Thyroid gland (tissue), 4 donors: Measurements from ENCODE around the gene STK32B. TPM values are rescaled to one million over a fixed set of nuclear protein-coding genes. Genes with fewer than 3 reads are reported as not detected.

Source experiments
- DNase-seq, 2 donors: peaks; one replicate each; pipeline ENCODE4 v3.0.0-alpha.2; 2019
- H3K27ac ChIP-seq, 3 donors: fragments of 200-600 bp; sonication (generic); 1 replicate in 2 of 3; 2 replicates in 1 of 3; pipeline ENCODE4 v1.5.1; 2016 to 2019; ENCODE audit warnings: mild to moderate bottlenecking in 1 of 3, moderate library complexity in 1 of 3
- H3K27me3 ChIP-seq: fragments of 200-600 bp; sonication (generic); one replicate; pipeline ENCODE4 v1.5.1; 2019
- H3K36me3 ChIP-seq, 2 donors: fragments of 200-600 bp; sonication (generic); one replicate each; pipeline ENCODE4 v1.5.1; 2016 to 2019
- H3K4me1 ChIP-seq, 2 donors: fragments of 200-600 bp; sonication (generic); one replicate each; pipeline ENCODE4 v1.5.1; 2017 to 2019
- H3K4me3 ChIP-seq, 3 donors: fragments of 200-600 bp; sonication (generic); replicated peaks in 1 of 3; 1 replicate in 2 of 3; 2 replicates in 1 of 3; pipeline ENCODE4 v1.5.1; 2016; ENCODE audit warnings: mild to moderate bottlenecking in 1 of 3
- H3K9me3 ChIP-seq: fragments of 200-600 bp; sonication (generic); one replicate; pipeline ENCODE4 v1.5.1; 2017
- POLR2A ChIP-seq, 2 donors: fragments of 450-650 bp; IDR thresholded peaks; one replicate each; pipeline ENCODE4 v1.6.1; 2017; ENCODE audit warnings: antibody characterized with exemption in 2 of 2, mild to moderate bottlenecking in 2 of 2, moderate library complexity in 1 of 2
- WGBS, 2 donors: methylation state at CpG; one replicate each; pipeline ENCODE4 v1.1.5; 2017; 5-methylcytosine and 5-hydroxymethylcytosine counted together
- intact Hi-C: fragments of 100-400 bp; cut with DNase I; formaldehyde crosslinking; loops from one replicate; pipeline ENCODE4 v1.15.1; 2023
- total RNA-seq, 4 donors: library from RNA; depleted of rRNA; stranded (reverse); fragments of >200 nt; gene quantifications; one replicate each; pipeline ENCODE4 v1.2.3, GENCODE V29; 2016
- TF ChIP-seq, protein P1 (sequence below), 6 experiments: fragments of 200-600 bp in 3 of 6; fragments of 450-650 bp in 3 of 6; sonication (generic) in 3 of 6; IDR thresholded peaks; one replicate each; pipeline ENCODE4 v1.5.1; 2016 to 2019; ENCODE audit warnings: antibody characterized with exemption in 6 of 6, mild to moderate bottlenecking in 2 of 6, inconsistent platforms in 1 of 6, moderate library complexity in 1 of 6

Gene STK32B
- total RNA-seq, 4 donors from 2014 or later: 1.9 to 14.8 (median 4.4) TPM

DNA sequence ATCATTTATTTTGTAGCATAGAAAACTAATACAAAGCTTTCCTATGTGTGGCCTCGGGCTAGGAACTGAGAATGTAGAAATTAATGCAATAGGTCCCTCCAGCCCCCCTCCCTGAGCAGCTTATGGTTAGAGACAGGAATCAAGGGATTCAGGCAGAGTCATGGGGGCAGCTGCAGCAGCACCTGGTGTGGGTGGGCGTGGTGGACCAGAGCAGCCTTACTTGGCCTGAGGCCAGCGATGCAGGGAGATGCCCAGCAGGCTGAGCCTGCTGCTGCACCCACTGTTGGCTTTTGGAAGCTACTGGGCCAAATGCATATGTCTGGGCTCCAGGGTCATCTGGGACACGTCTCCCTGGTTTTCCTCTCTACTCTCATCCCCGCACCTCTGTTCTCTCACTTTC is 74.0 kb downstream of the STK32B start:
- no peaks in the 10 kb centered on the region for H3K9me3 ChIP-seq
- no peaks in the 10 kb centered on the region for H3K4me1 ChIP-seq
- H3K27ac ChIP-seq: no peak overlapping the region
- DNase-seq: no peak
- H3K4me3 ChIP-seq: no peak overlapping the region
- intact Hi-C loops: no loop called here
- no peaks in the 10 kb centered on the region for H3K27me3 ChIP-seq
- TF ChIP-seq, protein P1, sequence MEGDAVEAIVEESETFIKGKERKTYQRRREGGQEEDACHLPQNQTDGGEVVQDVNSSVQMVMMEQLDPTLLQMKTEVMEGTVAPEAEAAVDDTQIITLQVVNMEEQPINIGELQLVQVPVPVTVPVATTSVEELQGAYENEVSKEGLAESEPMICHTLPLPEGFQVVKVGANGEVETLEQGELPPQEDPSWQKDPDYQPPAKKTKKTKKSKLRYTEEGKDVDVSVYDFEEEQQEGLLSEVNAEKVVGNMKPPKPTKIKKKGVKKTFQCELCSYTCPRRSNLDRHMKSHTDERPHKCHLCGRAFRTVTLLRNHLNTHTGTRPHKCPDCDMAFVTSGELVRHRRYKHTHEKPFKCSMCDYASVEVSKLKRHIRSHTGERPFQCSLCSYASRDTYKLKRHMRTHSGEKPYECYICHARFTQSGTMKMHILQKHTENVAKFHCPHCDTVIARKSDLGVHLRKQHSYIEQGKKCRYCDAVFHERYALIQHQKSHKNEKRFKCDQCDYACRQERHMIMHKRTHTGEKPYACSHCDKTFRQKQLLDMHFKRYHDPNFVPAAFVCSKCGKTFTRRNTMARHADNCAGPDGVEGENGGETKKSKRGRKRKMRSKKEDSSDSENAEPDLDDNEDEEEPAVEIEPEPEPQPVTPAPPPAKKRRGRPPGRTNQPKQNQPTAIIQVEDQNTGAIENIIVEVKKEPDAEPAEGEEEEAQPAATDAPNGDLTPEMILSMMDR (IDR thresholded peaks at IDR 0.05): no peak
- no peak for TF ChIP-seq POLR2A (IDR thresholded peaks at IDR 0.05)
- 75 to 78% methylated on average over 5 of the region's 5 CpGs for WGBS, 2 donors
- no peaks in the 10 kb centered on the region for H3K36me3 ChIP-seq

DNA sequence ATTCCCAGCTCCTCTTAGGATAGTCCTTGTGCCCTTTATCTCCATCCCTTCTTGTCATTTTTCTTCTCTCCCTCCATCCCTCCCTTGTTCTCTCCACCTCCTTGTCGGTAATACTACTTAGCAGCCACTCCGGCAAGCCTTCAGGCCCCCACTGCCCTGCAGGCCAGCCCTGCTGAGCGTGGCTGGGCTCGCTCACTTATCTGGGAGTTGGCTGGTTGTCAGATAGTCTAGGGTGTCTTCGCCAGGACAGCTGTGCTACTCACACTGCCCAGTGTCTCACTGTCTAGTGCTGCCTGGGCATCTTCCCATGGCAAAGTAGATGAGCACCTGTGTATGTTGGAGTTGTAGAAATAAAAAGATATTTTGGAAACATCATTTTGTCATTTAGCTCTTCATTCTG is 75.0 kb downstream of the STK32B start:
- H3K27ac ChIP-seq: no peak overlapping the region
- H3K4me3 ChIP-seq: no peak overlapping the region
- no peaks in the 10 kb centered on the region for H3K9me3 ChIP-seq
- WGBS, 2 donors: 77 to 82% methylated on average over 5 of the region's 5 CpGs
- H3K4me1 ChIP-seq: no peaks in the 10 kb centered on the region
- intact Hi-C loops: no loop called here
- no peaks in the 10 kb centered on the region for H3K27me3 ChIP-seq
- H3K36me3 ChIP-seq: no peaks in the 10 kb centered on the region
- TF ChIP-seq, protein P1 (IDR thresholded peaks at IDR 0.05): no peak
- TF ChIP-seq POLR2A (IDR thresholded peaks at IDR 0.05): no peak
- no peak for DNase-seq

DNA sequence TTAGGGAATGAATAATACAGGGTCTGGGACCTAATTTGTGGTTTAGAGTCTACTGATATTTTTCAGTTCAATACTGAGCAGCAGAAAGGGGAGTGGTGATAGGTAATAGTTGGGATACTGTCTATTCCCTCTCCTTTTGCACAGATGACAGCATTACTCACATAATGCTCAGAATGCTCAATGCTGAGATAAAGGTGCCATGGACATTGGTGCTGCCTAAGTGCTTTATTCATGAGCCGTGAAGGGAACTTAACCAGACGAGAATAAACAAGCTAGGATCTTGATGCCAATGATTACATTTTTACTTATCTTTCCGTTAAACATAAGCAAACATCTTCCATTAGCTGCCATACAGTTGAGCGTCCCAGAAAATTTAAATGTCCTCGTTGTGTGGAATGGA is 75.6 kb downstream of the STK32B start:
- H3K4me3 ChIP-seq: no peak overlapping the region
- no peak for DNase-seq
- H3K27ac ChIP-seq: no peak overlapping the region
- 74 to 79% methylated on average over 5 of the region's 5 CpGs for WGBS, 2 donors
- intact Hi-C loops: no loop called here
- H3K27me3 ChIP-seq: no peaks in the 10 kb centered on the region
- no peak for TF ChIP-seq POLR2A (IDR thresholded peaks at IDR 0.05)
- TF ChIP-seq, protein P1 (IDR thresholded peaks at IDR 0.05): no peak
- H3K36me3 ChIP-seq: no peaks in the 10 kb centered on the region
- H3K4me1 ChIP-seq: no peaks in the 10 kb centered on the region
- H3K9me3 ChIP-seq: no peaks in the 10 kb centered on the region

DNA sequence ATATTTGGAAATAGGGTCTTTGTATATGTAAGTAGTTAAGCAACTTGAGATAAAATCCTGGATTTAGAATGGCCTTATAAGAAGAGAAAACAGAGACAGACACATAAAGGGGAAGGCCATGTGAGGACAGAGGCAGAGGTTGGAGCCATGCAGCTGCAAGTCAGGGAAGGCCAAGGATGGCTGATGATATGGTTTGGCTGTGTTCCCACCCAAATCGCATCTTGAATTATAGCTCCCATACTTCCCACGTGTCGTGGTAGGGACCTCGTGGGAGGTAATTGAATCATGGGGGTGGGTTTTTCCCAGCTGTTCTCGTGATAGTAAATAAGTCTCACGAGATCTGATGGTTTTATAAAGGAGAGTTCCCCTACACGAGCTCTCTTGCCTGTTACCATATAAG is 76.3 kb downstream of the STK32B start:
- TF ChIP-seq, protein P1 (IDR thresholded peaks at IDR 0.05): no peak
- TF ChIP-seq POLR2A (IDR thresholded peaks at IDR 0.05): no peak

DNA sequence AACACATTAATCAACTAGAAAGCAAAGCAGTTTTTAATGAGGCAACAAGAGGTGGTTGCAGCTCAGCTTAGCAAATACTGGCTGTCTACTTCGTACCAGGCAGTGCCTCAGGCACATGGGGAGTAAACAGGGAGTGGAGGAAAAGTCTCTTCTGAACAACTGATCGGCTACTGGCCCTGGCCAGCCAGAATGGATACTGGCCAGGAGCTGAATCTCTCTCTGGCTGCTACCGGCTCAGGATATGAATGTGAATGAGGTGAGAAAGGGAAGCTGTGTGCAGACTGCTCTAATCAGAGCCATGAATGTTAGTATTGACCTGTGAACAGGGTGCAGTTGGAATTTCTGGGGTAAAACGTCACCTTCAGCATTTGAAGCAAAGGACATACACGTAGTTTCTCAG is 77.3 kb downstream of the STK32B start:
- H3K36me3 ChIP-seq: no peaks in the 10 kb centered on the region
- H3K4me3 ChIP-seq: no peak overlapping the region
- TF ChIP-seq, protein P1 (IDR thresholded peaks at IDR 0.05): no peak
- no peak for TF ChIP-seq POLR2A (IDR thresholded peaks at IDR 0.05)
- H3K4me1 ChIP-seq: no peaks in the 10 kb centered on the region
- no peaks in the 10 kb centered on the region for H3K9me3 ChIP-seq
- no peak overlapping the region for H3K27ac ChIP-seq
- H3K27me3 ChIP-seq: no peaks in the 10 kb centered on the region
- intact Hi-C loops: no loop called here
- WGBS, 2 donors: 55 to 61% methylated on average over 5 of the region's 5 CpGs
- no peak for DNase-seq

More for the DNA sequence above, 76.3 kb downstream of the STK32B start:
- intact Hi-C loops: no loop called here
- Histone ChIP-seq H3K36me3 (no peaks in the 10 kb centered on the region), H3K27ac (no peak overlapping the region), H3K9me3 (no peaks in the 10 kb centered on the region), H3K4me1 (no peaks in the 10 kb centered on the region), H3K4me3 (no peak overlapping the region), H3K27me3 (no peaks in the 10 kb centered on the region)
- 79 to 85% methylated on average over 7 of the region's 7 CpGs for whole genome bisulfite sequencing, 2 donors
- no peak for DNase-seq
